Gastroesophageal sphincter (tissue), 3 donors: ENCODE data around the gene EPHB6.

Experiments
- CTCF ChIP-seq, 4 experiments: fragments of 200-600 bp in 2 of 4; fragments of 450-650 bp in 2 of 4; sonication (generic) in 1 of 4; IDR thresholded peaks; one replicate each; pipeline ENCODE4 v1.5.1; 2017 to 2019; ENCODE audit warnings: antibody characterized with exemption in 4 of 4, mild to moderate bottlenecking in 2 of 4, moderate library complexity in 2 of 4
- POLR2AphosphoS5 ChIP-seq: sonication (generic); formaldehyde crosslinking; IDR thresholded peaks from one replicate; pipeline ENCODE4 v1.6.1; 2017; ENCODE audit warnings: antibody characterized with exemption

GRCh38 chr7:142891490-142892082 is 36.7 kb downstream of the EPHB6 start:
- TF ChIP-seq CTCF (IDR thresholded peaks at IDR 0.05), result no peak
- no peak for TF ChIP-seq POLR2AphosphoS5
